Astrocyte (in vitro differentiated cells and primary cell): ENCODE measurements around the gene CNPY3.

ENCODE experiments used
- CTCF ChIP-seq: IDR thresholded peaks from 2 replicates; pipeline ENCODE4 v1.5.1; 2011; ENCODE audit warnings: low read depth, mild to moderate bottlenecking, inconsistent platforms, low read length, moderate library complexity; ENCODE audit not compliant: insufficient read depth
- EZH2 ChIP-seq: IDR thresholded peaks from 2 replicates; pipeline ENCODE4 v1.6.1; 2012; ENCODE audit warnings: mild to moderate bottlenecking, low read length, inconsistent platforms; ENCODE audit not compliant: insufficient read depth

GRCh38 chr6:42962502-42963178, 33.4 kb downstream of the CNPY3 start:
- TF ChIP-seq CTCF: no peak
- no peak for TF ChIP-seq EZH2
